Activated CD8-positive, alpha-beta T cell treated with anti-CD3 and anti-CD28 coated beads, Interleukin-2, amount 10 ng/mL, durations not matched to agents 7 days and 5 days (primary cell): ENCODE data around the gene RPSA. TPM values are rescaled to one million over a fixed set of nuclear protein-coding genes. Genes with fewer than 3 reads are reported as not detected.
"Not testable (repeated sequence)": the region's sequence is repeated elsewhere in the genome, so short reads cannot be mapped to it uniquely, and the experiment has no call there.

Experiments used
- ATAC-seq: fragments of 150-1000 bp; cut with Tn5 transposase; one replicate; pipeline ENCODE4 v1.10.0; 2021; ENCODE audit warnings: moderate library complexity
- CTCF ChIA-PET: fragments of 350-600 bp; sonication (Branson Sonifier 250); formaldehyde crosslinking; loops from one replicate; lab custom pipeline; 2021; ENCODE audit warnings: antibody characterized with exemption; lab: Charles Lee
- POLR2A ChIA-PET: fragments of 350-600 bp; sonication (Branson Sonifier 250); formaldehyde crosslinking; loops from one replicate; lab custom pipeline; 2021; ENCODE audit warnings: antibody characterized with exemption; lab: Charles Lee
- DNase-seq: peaks from one replicate; pipeline ENCODE4 v3.0.0-alpha.2; 2020
- H3K27ac Mint-ChIP-seq: one replicate; pipeline ENCODE4 v1.8.0; 2021; ENCODE audit warnings: mild to moderate bottlenecking, mixed read lengths
- H3K27me3 Mint-ChIP-seq: one replicate; pipeline ENCODE4 v1.8.0; 2021; ENCODE audit warnings: low read depth, mixed read lengths
- H3K36me3 Mint-ChIP-seq: one replicate; pipeline ENCODE4 v1.8.0; 2021; ENCODE audit warnings: low read depth, mixed read lengths
- H3K4me1 Mint-ChIP-seq: one replicate; pipeline ENCODE4 v1.8.0; 2021; ENCODE audit warnings: low read depth, mixed read lengths
- H3K4me3 Mint-ChIP-seq: one replicate; pipeline ENCODE4 v1.8.0; 2021; ENCODE audit warnings: mild to moderate bottlenecking, mixed read lengths
- H3K9me3 Mint-ChIP-seq: one replicate; pipeline ENCODE4 v1.8.0; 2022; ENCODE audit warnings: mixed read lengths; ENCODE audit not compliant: insufficient read depth
- total RNA-seq, 2 experiments: library from RNA; stranded (reverse); gene quantifications; one replicate each; pipeline ENCODE4 v1.2.3, GENCODE V29; 2021

The RPSA gene
- total RNA-seq, 2 experiments from 2014 or later: 1,654 to 1,730 TPM

DNA sequence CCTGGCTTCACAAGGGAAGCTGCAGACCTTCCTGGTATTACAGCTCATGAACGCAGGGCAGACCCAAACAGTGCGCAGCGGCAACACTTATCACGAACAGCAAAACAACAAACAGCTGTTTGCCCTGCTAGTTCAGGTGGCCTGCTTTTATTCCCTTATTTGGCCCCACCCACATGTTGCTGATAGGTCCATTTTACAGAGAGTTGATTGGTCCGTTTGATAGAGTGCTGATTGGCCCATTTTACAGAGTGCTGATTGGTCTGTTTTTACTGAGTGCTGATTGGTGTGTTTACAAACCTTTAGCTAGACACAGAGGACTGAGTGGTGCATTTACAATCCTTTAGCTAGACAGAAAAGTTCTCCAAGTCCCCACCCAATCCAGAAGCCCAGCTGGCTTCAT lies 52.1 kb downstream of the RPSA start:
- H3K27ac Mint-ChIP-seq, POLR2A ChIA-PET, DNase-seq, H3K9me3 Mint-ChIP-seq, ATAC-seq, H3K4me1 Mint-ChIP-seq, H3K36me3 Mint-ChIP-seq, H3K4me3 Mint-ChIP-seq: not testable (repeated sequence)
- H3K27me3 Mint-ChIP-seq: peaks cover 18% of the 10 kb centered on the region
- CTCF ChIA-PET: interaction anchor here (1.2 to 3.5 kb wide), 2 partner anchors 12 to 40 kb away, joined by 3 to 22 read pairs; no protein-coding TSS in a partner anchor

DNA sequence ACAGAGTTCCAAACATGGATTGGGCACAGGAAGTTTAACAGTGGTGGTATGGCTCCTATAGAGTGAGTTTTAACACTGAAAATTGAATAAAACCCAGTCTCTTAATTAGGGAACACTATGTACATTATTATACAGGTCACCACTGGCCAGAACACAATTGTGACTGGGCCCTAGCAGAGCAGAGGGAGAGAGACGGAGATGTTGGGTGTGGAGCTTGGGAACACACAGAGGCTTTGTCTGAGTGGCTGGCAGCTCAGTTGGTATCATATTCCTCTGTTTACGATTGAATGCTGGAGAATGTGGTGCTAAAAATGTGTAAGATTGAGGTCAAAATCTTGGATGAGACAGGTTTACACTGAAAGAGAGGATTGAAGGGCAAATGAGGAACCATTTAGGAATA lies 54.2 kb downstream of the RPSA start:
- H3K27me3 Mint-ChIP-seq: peaks cover 21% of the 10 kb centered on the region
- H3K9me3 Mint-ChIP-seq: no peaks in the 10 kb centered on the region
- CTCF ChIA-PET: interaction anchor here (3.5 kb wide), 1 partner anchor 14 kb away, joined by 22 read pairs; no protein-coding TSS in a partner anchor
- H3K27ac Mint-ChIP-seq: no peak overlapping the region
- H3K36me3 Mint-ChIP-seq: no peaks in the 10 kb centered on the region
- no peak overlapping the region for H3K4me3 Mint-ChIP-seq
- no peaks in the 10 kb centered on the region for H3K4me1 Mint-ChIP-seq
- POLR2A ChIA-PET: no interaction called here
- ATAC-seq (no peak), DNase-seq (no peak)

Other genes with a start within 250 kb of the RPSA start
- gene XIRP1, start 214.1 kb upstream of the RPSA start, total RNA-seq: not detected
- under 1 TPM; 0.42 to 0.95 TPM for gene CX3CR1, start 126.7 kb upstream of the RPSA start, total RNA-seq
- under 1 TPM; 0.55 to 0.94 TPM for gene CCR8, start 77.0 kb upstream of the RPSA start, total RNA-seq
- gene SLC25A38, start 23.4 kb upstream of the RPSA start, total RNA-seq: 10 to 100 TPM; 40.2 to 42.4 TPM
- not detected for gene MOBP, start 61.0 kb downstream of the RPSA start, total RNA-seq